SK-N-SH (cell line): ENCODE results near the gene CCN6. TPM values are rescaled to one million over a fixed set of nuclear protein-coding genes. Genes with fewer than 3 reads are reported as not detected.

ENCODE experiments used
- CTCF ChIA-PET: fragments of 300-600, 350-600 bp; formaldehyde crosslinking; extraction: SDS; loops from one replicate; lab custom pipeline; 2021; lab: Yijun Ruan, JAX
- POLR2A ChIA-PET: fragments of 350-600 bp; sonication (Branson Sonifier 250); formaldehyde crosslinking; extraction: SDS; loops from one replicate; lab custom pipeline; 2020; ENCODE audit warnings: antibody characterized with exemption, inconsistent platforms; lab: Yijun Ruan, JAX
- DNase-seq: peaks from one replicate; pipeline ENCODE4 v3.0.0; 2012
- H2AFZ ChIP-seq: fragments of 200-600 bp; sonication (generic); 2 replicates; pipeline ENCODE4 v1.8.1; 2016; ENCODE audit warnings: antibody characterized with exemption, mild to moderate bottlenecking, low read depth
- H3F3A ChIP-seq: fragments of 200-600 bp; sonication (generic); replicated peaks from 2 replicates; pipeline ENCODE3; 2016; ENCODE audit warnings: antibody characterized with exemption, mild to moderate bottlenecking; ENCODE audit not compliant: insufficient read depth
- H3K27ac ChIP-seq, 2 experiments: fragments of 200-500 bp in 1 of 2; fragments of 200-600 bp in 1 of 2; sonication (Bioruptor generic) in 1 of 2; sonication (generic), shearing (Covaris generic) in 1 of 2; 2 replicates each; pipeline versions ENCODE4 v1.5.1 to v1.6.1; 2014 to 2016; ENCODE audit warnings: low read depth in 2 of 2, inconsistent platforms in 1 of 2, low read length in 1 of 2, mild to moderate bottlenecking in 1 of 2, mixed read lengths in 1 of 2
- H3K27me3 ChIP-seq: fragments of 200-600 bp; sonication (generic), shearing (Covaris generic); 2 replicates; pipeline ENCODE4 v1.6.1; 2016; ENCODE audit warnings: mixed run types; ENCODE audit not compliant: insufficient read depth
- H3K36me3 ChIP-seq, 2 experiments: fragments of 200-500 bp in 1 of 2; fragments of 200-600 bp in 1 of 2; sonication (Bioruptor generic) in 1 of 2; sonication (generic) in 1 of 2; replicated peaks in 1 of 2; 2 replicates each; pipeline versions ENCODE3 to v1.5.1; 2014 to 2016; ENCODE audit warnings: low read length in 1 of 2, mild to moderate bottlenecking in 1 of 2; ENCODE audit not compliant: insufficient read depth in 2 of 2, control insufficient read depth in 1 of 2
- H3K4me1 ChIP-seq, 2 experiments: fragments of 200-500 bp in 1 of 2; fragments of 200-600 bp in 1 of 2; sonication (Bioruptor generic) in 1 of 2; sonication (generic), shearing (Covaris generic) in 1 of 2; 2 replicates each; pipeline versions ENCODE4 v1.5.1 to v1.6.1; 2014 to 2016; ENCODE audit warnings: low read depth in 1 of 2, low read length in 1 of 2, mixed run types in 1 of 2; ENCODE audit not compliant: insufficient read depth in 2 of 2, control insufficient read depth in 1 of 2
- H3K4me2 ChIP-seq: fragments of 200-600 bp; sonication (generic), shearing (Covaris generic); 2 replicates; pipeline ENCODE4 v1.6.1; 2017; ENCODE audit warnings: mixed run types
- H3K4me3 ChIP-seq, 2 experiments: fragments of 200-500 bp in 1 of 2; fragments of 200-600 bp in 1 of 2; sonication (Bioruptor generic) in 1 of 2; sonication (generic), shearing (Covaris generic) in 1 of 2; 2 replicates each; pipeline versions ENCODE4 v1.5.1 to v1.8.1; 2014 to 2016; ENCODE audit warnings: low read depth in 2 of 2, inconsistent platforms in 1 of 2, low read length in 1 of 2, mild to moderate bottlenecking in 1 of 2, mixed read lengths in 1 of 2, moderate library complexity in 1 of 2
- H3K79me2 ChIP-seq: fragments of 200-600 bp; sonication (generic); 2 replicates; pipeline ENCODE4 v1.8.1; 2017; ENCODE audit warnings: mild to moderate bottlenecking; ENCODE audit not compliant: insufficient read depth
- H3K9ac ChIP-seq: fragments of 200-600 bp; sonication (generic); 2 replicates; pipeline ENCODE4 v1.6.1; 2017; ENCODE audit warnings: mixed run types
- H3K9me2 ChIP-seq: fragments of 200-600 bp; sonication (generic); 2 replicates; pipeline ENCODE4 v1.6.1; 2017; ENCODE audit warnings: mixed run types
- H3K9me3 ChIP-seq: fragments of 200-600 bp; sonication (generic); 2 replicates; pipeline ENCODE4 v1.6.1; 2017; ENCODE audit warnings: mixed run types, mild to moderate bottlenecking, moderate library complexity
- H4K20me1 ChIP-seq: fragments of 200-600 bp; sonication (generic); 2 replicates; pipeline ENCODE4 v1.6.1; 2017; ENCODE audit warnings: mild to moderate bottlenecking, mixed run types; ENCODE audit not compliant: insufficient read depth
- CHD2 ChIP-seq: fragments of 150-350 bp; IDR thresholded peaks from 2 replicates; pipeline ENCODE4 v1.6.1; 2018; ENCODE audit warnings: low read length; ENCODE audit not compliant: partially characterized antibody
- ELF1 ChIP-seq: IDR thresholded peaks from 2 replicates; pipeline ENCODE4 v1.4.0; 2012
- EP300 ChIP-seq, 2 experiments: IDR thresholded peaks; 2 replicates each; pipeline versions ENCODE4 v1.4.0 to v1.6.1; 2012; ENCODE audit warnings: borderline replicate concordance in 1 of 2, low read depth in 1 of 2, low read length in 1 of 2
- EZH2phosphoT487 ChIP-seq: fragments of 200-600 bp; sonication (generic); IDR thresholded peaks from 2 replicates; pipeline ENCODE4 v1.6.1; 2017; ENCODE audit warnings: low read depth, mixed run types, mild to moderate bottlenecking, antibody characterized with exemption, moderate library complexity, borderline replicate concordance
- FOSL2 ChIP-seq: IDR thresholded peaks from 2 replicates; pipeline ENCODE4 v1.4.0; 2012; ENCODE audit warnings: low read depth, mild to moderate bottlenecking, moderate library complexity, borderline replicate concordance
- FOXJ3 ChIP-seq: sonication (generic); formaldehyde crosslinking; IDR thresholded peaks from 2 replicates; pipeline ENCODE4 v1.5.1; 2020; ENCODE audit warnings: mild to moderate bottlenecking, missing genetic modification reagents
- FOXM1 ChIP-seq: IDR thresholded peaks from 2 replicates; pipeline ENCODE4 v1.4.0; 2012; ENCODE audit warnings: low read depth, mild to moderate bottlenecking
- GABPA ChIP-seq: IDR thresholded peaks from 2 replicates; pipeline ENCODE4 v1.4.0; 2012; ENCODE audit warnings: low read depth, mild to moderate bottlenecking
- GATA2 ChIP-seq: sonication (generic); formaldehyde crosslinking; IDR thresholded peaks from 2 replicates; pipeline ENCODE4 v1.5.0; 2020; ENCODE audit warnings: mild to moderate bottlenecking, missing genetic modification reagents
- JUND ChIP-seq: IDR thresholded peaks from 2 replicates; pipeline ENCODE4 v1.4.0; 2012
- MAX ChIP-seq: IDR thresholded peaks from 2 replicates; pipeline ENCODE4 v1.4.0; 2012; ENCODE audit warnings: low read depth
- MEF2A ChIP-seq: IDR thresholded peaks from 2 replicates; pipeline ENCODE4 v1.4.0; 2012; ENCODE audit warnings: low read depth, borderline replicate concordance
- MXI1 ChIP-seq: IDR thresholded peaks from 2 replicates; pipeline ENCODE4 v1.6.1; 2012; ENCODE audit warnings: mild to moderate bottlenecking, low read depth, low read length, improper control_type of control experiment
- NRF1 ChIP-seq: IDR thresholded peaks from 2 replicates; pipeline ENCODE4 v1.6.1; 2012; ENCODE audit warnings: low read depth, mild to moderate bottlenecking, low read length
- RAD21 ChIP-seq: IDR thresholded peaks from 2 replicates; pipeline ENCODE4 v1.6.1; 2012; ENCODE audit warnings: mild to moderate bottlenecking, low read length
- RCOR1 ChIP-seq: fragments of 150-350 bp; IDR thresholded peaks from 2 replicates; pipeline ENCODE4 v1.6.1; 2017; ENCODE audit warnings: antibody characterized with exemption, low read length
- REST ChIP-seq: IDR thresholded peaks from 2 replicates; pipeline ENCODE4 v1.6.1; 2012; ENCODE audit warnings: mild to moderate bottlenecking, low read depth, low read length, moderate library complexity
- RFX5 ChIP-seq: IDR thresholded peaks from 2 replicates; pipeline ENCODE4 v1.6.1; 2012; ENCODE audit warnings: mild to moderate bottlenecking, improper control_type of control experiment, low read length
- SIN3A ChIP-seq: IDR thresholded peaks from 2 replicates; pipeline ENCODE4 v1.6.1; 2012; ENCODE audit warnings: low read depth, mild to moderate bottlenecking, low read length, moderate library complexity, borderline replicate concordance
- SMC3 ChIP-seq: IDR thresholded peaks from 2 replicates; pipeline ENCODE4 v1.6.1; 2012; ENCODE audit warnings: low read depth, low read length, improper control_type of control experiment
- TEAD4 ChIP-seq: IDR thresholded peaks from 2 replicates; pipeline ENCODE4 v1.4.0; 2012; ENCODE audit warnings: mild to moderate bottlenecking, borderline replicate concordance; ENCODE audit not compliant: insufficient read depth
- ZBTB33 ChIP-seq: IDR thresholded peaks from 2 replicates; pipeline ENCODE4 v1.4.0; 2012; ENCODE audit warnings: low read depth, borderline replicate concordance
- WGBS: methylation state at CpG from one replicate; pipeline ENCODE4 v1.1.6; 2017; ENCODE audit warnings: low lambda C conversion rate; 5-methylcytosine and 5-hydroxymethylcytosine counted together
- polyA plus RNA-seq, 3 experiments: library from polyadenylated mRNA; depleted of rRNA; stranded (reverse); fragments of >200 nt; gene quantifications; 2 replicates each; pipeline ENCODE4 v1.2.3, GENCODE V29; 2012

The CCN6 gene
- polyA plus RNA-seq, 1 of the 3 experiments (the other 2 are of a cell fraction): not detected

- TF ChIP-seq MEF2A: no peak
- no peak for TF ChIP-seq TEAD4
- TF ChIP-seq CHD2: no peak
- no peak for TF ChIP-seq EZH2phosphoT487
- no peak for TF ChIP-seq RAD21
- Histone ChIP-seq H3K9me3 (no peaks in the 10 kb centered on the region), H4K20me1 (no peaks in the 10 kb centered on the region), H3K4me2 (no peak overlapping the region), H3K79me2 (no peaks in the 10 kb centered on the region), H3K27me3 (no peaks in the 10 kb centered on the region), H3K36me3 (no peaks in the 10 kb centered on the region), H3F3A (no peaks in the 10 kb centered on the region), H3K9ac (no peak overlapping the region), H2AFZ (peak overlapping the region; percentile 20; the same call in 1 of the 2 replicates), H3K4me3 (no peak overlapping the region), H3K27ac (no peak overlapping the region), H3K9me2 (no peaks in the 10 kb centered on the region), H3K4me1 (no peaks in the 10 kb centered on the region; a peak in 1 of 4 replicates)
- ChIA-PET POLR2A (no interaction called here), CTCF (interaction anchor here (0.7 to 1.9 kb wide), 6 partner anchors 10 to 298 kb away, joined by 3 to 10 read pairs (median 4); no protein-coding TSS in a partner anchor)
- WGBS: 45% methylated on average over 3 of the region's 3 CpGs
- no peak for DNase-seq
Observed at GRCh38 chr6:112007805-112008204, 46.1 kb upstream of the CCN6 start.

GRCh38 chr6:112008482-112008881, 45.4 kb upstream of the CCN6 start:
- no peak overlapping the region for H3K4me3 ChIP-seq
- H2AFZ ChIP-seq: no peak overlapping the region
- no peak for DNase-seq
- POLR2A ChIA-PET: no interaction called here
- no peaks in the 10 kb centered on the region for H3K36me3 ChIP-seq
- no peaks in the 10 kb centered on the region for H3K27me3 ChIP-seq
- no peaks in the 10 kb centered on the region for H4K20me1 ChIP-seq
- no peak overlapping the region for H3K4me2 ChIP-seq
- CTCF ChIA-PET: interaction anchor here (1.2 to 1.9 kb wide), 5 partner anchors 9 to 321 kb away, joined by 4 to 10 read pairs (median 4); no protein-coding TSS in a partner anchor
- H3K79me2 ChIP-seq: no peaks in the 10 kb centered on the region
- H3K9me3 ChIP-seq: no peaks in the 10 kb centered on the region
- WGBS: 89% methylated on average over 4 of the region's 4 CpGs
- H3K4me1 ChIP-seq: no peaks in the 10 kb centered on the region; a peak in 1 of 4 replicates
- H3F3A ChIP-seq: no peaks in the 10 kb centered on the region
- TF ChIP-seq MXI1 (no peak), ZBTB33 (no peak), SMC3 (no peak), EP300 (IDR thresholded peaks at IDR 0.05; ENCODE audit: borderline replicate concordance in 1 of 2, low read depth in 1 of 2, low read length in 1 of 2) (no peak), MAX (no peak), ELF1 (no peak), GABPA (no peak), FOXJ3 (CRISPR knock-in tag) (no peak), RAD21 (no peak), FOSL2 (no peak), FOXM1 (no peak), RFX5 (no peak), CHD2 (no peak), GATA2 (no peak), REST (no peak), JUND (no peak), SIN3A (no peak), EZH2phosphoT487 (no peak), NRF1 (no peak), RCOR1 (no peak)
- no peaks in the 10 kb centered on the region for H3K9me2 ChIP-seq
- no peak overlapping the region for H3K27ac ChIP-seq
- H3K9ac ChIP-seq: no peak overlapping the region
